Ramos (cell line): ENCODE results near the gene PARM1.

Experiments
- in situ Hi-C: fragments of 300-500 bp; cut with MboI; formaldehyde crosslinking; loops from one replicate; pipeline ENCODE4 v1.14.3; 2022; ENCODE audit warnings: low sequenced_read_pairs; ENCODE audit not compliant: unreplicated experiment

Gene PARM1

GRCh38 chr4:74932832-74933561, at the start of gene PARM1:
Gene PARM1 (plus strand): TSS chr4:74933116. CDS start chr4:74933328, 212 bp downstream.
- in situ Hi-C loops, result no loop called here

GRCh38 chr4:74884266-74884665, 48.6 kb upstream of the PARM1 start:
- in situ Hi-C loops, result loop anchor here (25.0 kb wide), 1 partner anchor 978 kb away; no protein-coding TSS in a partner anchor

- in situ Hi-C loops, result loop anchor here (25.0 kb wide), 1 partner anchor 976 kb away; no protein-coding TSS in a partner anchor
Observed at GRCh38 chr4:74886484-74886883, 46.4 kb upstream of the PARM1 start.

- in situ Hi-C loops, result loop anchor here (25.0 kb wide), 1 partner anchor 972 kb away; no protein-coding TSS in a partner anchor
Observed at GRCh38 chr4:74890341-74890740, 42.6 kb upstream of the PARM1 start.

- in situ Hi-C loops, result loop anchor here (25.0 kb wide), 1 partner anchor 971 kb away; no protein-coding TSS in a partner anchor
Observed at GRCh38 chr4:74891037-74891436, 41.9 kb upstream of the PARM1 start.

- in situ Hi-C loops, result loop anchor here (25.0 kb wide), 1 partner anchor 969 kb away; no protein-coding TSS in a partner anchor
Observed at GRCh38 chr4:74893171-74893570, 39.7 kb upstream of the PARM1 start.

- in situ Hi-C loops, result loop anchor here (25.0 kb wide), 1 partner anchor 966 kb away; no protein-coding TSS in a partner anchor
Observed at GRCh38 chr4:74896595-74896994, 36.3 kb upstream of the PARM1 start.

- in situ Hi-C loops, result loop anchor here (25.0 kb wide), 1 partner anchor 965 kb away; no protein-coding TSS in a partner anchor
Observed at GRCh38 chr4:74897386-74897785, 35.5 kb upstream of the PARM1 start.

- in situ Hi-C loops, result no loop called here
Observed at GRCh38 chr4:74900862-74901261, 32.1 kb upstream of the PARM1 start.

- in situ Hi-C loops, result no loop called here
Observed at GRCh38 chr4:74904509-74905065, 28.3 kb upstream of the PARM1 start.

GRCh38 chr4:74906771-74907170, 26.1 kb upstream of the PARM1 start:
- in situ Hi-C loops, result no loop called here

GRCh38 chr4:74919783-74920182, 13.1 kb upstream of the PARM1 start:
- in situ Hi-C loops, result no loop called here

GRCh38 chr4:74920704-74921103, 12.2 kb upstream of the PARM1 start:
- in situ Hi-C loops, result no loop called here

GRCh38 chr4:74921490-74921889, 11.4 kb upstream of the PARM1 start:
- in situ Hi-C loops, result no loop called here

GRCh38 chr4:74926007-74926406, 6.9 kb upstream of the PARM1 start:
- in situ Hi-C loops, result no loop called here

- in situ Hi-C loops, result no loop called here
Observed at GRCh38 chr4:74930162-74930561, 2.8 kb upstream of the PARM1 start.

GRCh38 chr4:74931376-74931775, 1.5 kb upstream of the PARM1 start:
- in situ Hi-C loops, result no loop called here

GRCh38 chr4:74932010-74932409, 906 bp upstream of the PARM1 start:
- in situ Hi-C loops, result no loop called here

- in situ Hi-C loops, result no loop called here
Observed at GRCh38 chr4:74933562-74934015, 673 bp downstream of the PARM1 start.

- in situ Hi-C loops, result no loop called here
Observed at GRCh38 chr4:74934016-74934831, 1.3 kb downstream of the PARM1 start.

- in situ Hi-C loops, result no loop called here
Observed at GRCh38 chr4:74934888-74935287, 2.0 kb downstream of the PARM1 start.
